Measurements from ENCODE around the gene HBA2. TPM values are rescaled to one million over a fixed set of nuclear protein-coding genes. Genes with fewer than 3 reads are reported as not detected.

The HBA2 gene
- total RNA-seq, 3 donors from 2014 or later (not counting 1 experiment from before 2014, with no cell fraction given) = 3.2 to 9.9 TPM; not detected in 1

- Histone ChIP-seq H3K4me1 (ENCODE audit: control insufficient read depth, insufficient read depth, low read length) (peaks cover 19% of the 10 kb centered on the region), H3K27me3 (ENCODE audit: control insufficient read depth, insufficient read depth, low read length) (peaks cover 24% of the 10 kb centered on the region), H3K4me3 (ENCODE audit: low read length) (no peak overlapping the region), H3K36me3 (ENCODE audit: control insufficient read depth, insufficient read depth, low read length) (no peaks in the 10 kb centered on the region), H3K27ac (ENCODE audit: low read length) (no peak overlapping the region), H3K9me3 (ENCODE audit: control insufficient read depth, insufficient read depth, low read length) (no peaks in the 10 kb centered on the region)
- WGBS (ENCODE audit: insufficient coverage) = 9% methylated on average over 22 of the region's 22 CpGs
- Mint-ChIP-seq H3K9me3 (no peaks in the 10 kb centered on the region), H3K27me3 (ENCODE audit: low read depth in 2 of 2) (peaks cover 10 to 11% of the 10 kb centered on the region in 2 donors), H3K4me3 (no peak overlapping the region), H3K36me3 (no peaks in the 10 kb centered on the region), H3K27ac (no peak overlapping the region), H3K4me1 (no peaks in the 10 kb centered on the region)
- DNase-seq (peak in 1 of 2 donors; percentile 85), ATAC-seq (no peak)
- TF ChIP-seq CTCF (IDR thresholded peaks at IDR 0.05) = peak; percentile 91
- intact Hi-C loops (cut with micrococcal nuclease) = loop anchor here (1.0 kb wide), 3 partner anchors 64 to 116 kb away; no protein-coding TSS in a partner anchor
These were observed 8.9 kb downstream of the HBA2 start for GRCh38 chr16:181565-182021.

- no peak for ATAC-seq
- no peak for DNase-seq
- peaks cover 5 to 6% of the 10 kb centered on the region in 2 donors for H3K27me3 Mint-ChIP-seq (ENCODE audit: low read depth in 2 of 2)
- H3K27ac Mint-ChIP-seq = no peak overlapping the region
- Histone ChIP-seq H3K27me3 (ENCODE audit: control insufficient read depth, insufficient read depth, low read length) (peaks cover 16% of the 10 kb centered on the region), H3K27ac (ENCODE audit: low read length) (no peak overlapping the region), H3K4me3 (ENCODE audit: low read length) (no peak overlapping the region), H3K36me3 (ENCODE audit: control insufficient read depth, insufficient read depth, low read length) (peaks cover 7% of the 10 kb centered on the region), H3K4me1 (ENCODE audit: control insufficient read depth, insufficient read depth, low read length) (peaks cover 19% of the 10 kb centered on the region), H3K9me3 (ENCODE audit: control insufficient read depth, insufficient read depth, low read length) (no peaks in the 10 kb centered on the region)
- TF ChIP-seq CTCF (IDR thresholded peaks at IDR 0.05) = no peak
- no peaks in the 10 kb centered on the region for H3K36me3 Mint-ChIP-seq
- intact Hi-C loops (cut with micrococcal nuclease) = no loop called here
- WGBS (ENCODE audit: insufficient coverage) = 90% methylated on average over 7 of the region's 7 CpGs
- no peak overlapping the region for H3K4me3 Mint-ChIP-seq
- no peaks in the 10 kb centered on the region for H3K9me3 Mint-ChIP-seq
- H3K4me1 Mint-ChIP-seq = no peaks in the 10 kb centered on the region
These were observed 10.3 kb downstream of the HBA2 start for GRCh38 chr16:183005-183404.

GRCh38 chr16:185213-185612, 12.5 kb downstream of the HBA2 start:
- Mint-ChIP-seq H3K27ac (no peak overlapping the region), H3K4me1 (no peaks in the 10 kb centered on the region), H3K36me3 (no peaks in the 10 kb centered on the region), H3K9me3 (no peaks in the 10 kb centered on the region), H3K27me3 (ENCODE audit: low read depth in 2 of 2) (no peaks in the 10 kb centered on the region), H3K4me3 (no peak overlapping the region)
- intact Hi-C loops (cut with micrococcal nuclease) = no loop called here
- Histone ChIP-seq H3K27me3 (ENCODE audit: control insufficient read depth, insufficient read depth, low read length) (no peaks in the 10 kb centered on the region), H3K4me1 (ENCODE audit: control insufficient read depth, insufficient read depth, low read length) (peaks cover 15% of the 10 kb centered on the region), H3K9me3 (ENCODE audit: control insufficient read depth, insufficient read depth, low read length) (no peaks in the 10 kb centered on the region), H3K4me3 (ENCODE audit: low read length) (no peak overlapping the region), H3K36me3 (ENCODE audit: control insufficient read depth, insufficient read depth, low read length) (peaks cover 25% of the 10 kb centered on the region), H3K27ac (ENCODE audit: low read length) (no peak overlapping the region)
- TF ChIP-seq CTCF (IDR thresholded peaks at IDR 0.05) = no peak
- 94% methylated on average over 13 of the region's 13 CpGs for WGBS (ENCODE audit: insufficient coverage)
- ATAC-seq (no peak), DNase-seq (no peak)

- DNase-seq (no peak), ATAC-seq (no peak)
- Histone ChIP-seq H3K36me3 (ENCODE audit: control insufficient read depth, insufficient read depth, low read length) (peaks cover 25% of the 10 kb centered on the region), H3K4me3 (ENCODE audit: low read length) (no peak overlapping the region), H3K27me3 (ENCODE audit: control insufficient read depth, insufficient read depth, low read length) (no peaks in the 10 kb centered on the region), H3K27ac (ENCODE audit: low read length) (no peak overlapping the region), H3K9me3 (ENCODE audit: control insufficient read depth, insufficient read depth, low read length) (no peaks in the 10 kb centered on the region), H3K4me1 (ENCODE audit: control insufficient read depth, insufficient read depth, low read length) (peaks cover 11% of the 10 kb centered on the region)
- H3K27me3 Mint-ChIP-seq (ENCODE audit: low read depth in 2 of 2) = no peaks in the 10 kb centered on the region
- H3K4me3 Mint-ChIP-seq = no peak overlapping the region
- no peak for TF ChIP-seq CTCF (IDR thresholded peaks at IDR 0.05)
- no peaks in the 10 kb centered on the region for H3K36me3 Mint-ChIP-seq
- 94% methylated on average over 7 of the region's 11 CpGs for WGBS (ENCODE audit: insufficient coverage)
- H3K27ac Mint-ChIP-seq = no peak overlapping the region
- intact Hi-C loops (cut with micrococcal nuclease) = no loop called here
- no peaks in the 10 kb centered on the region for H3K9me3 Mint-ChIP-seq
- H3K4me1 Mint-ChIP-seq = no peaks in the 10 kb centered on the region
These were observed 13.0 kb downstream of the HBA2 start for GRCh38 chr16:185691-186090.
